CD4-positive, alpha-beta memory T cell (primary cell): ENCODE measurements around the gene ZNF19. TPM values are rescaled to one million over a fixed set of nuclear protein-coding genes. Genes with fewer than 3 reads are reported as not detected.

Experiments used
- CTCF ChIA-PET: fragments of 350-600 bp; sonication (Branson Sonifier 250); formaldehyde crosslinking; loops from one replicate; lab custom pipeline; 2021; ENCODE audit warnings: inconsistent platforms; ENCODE audit not compliant: partially characterized antibody; lab: Charles Lee
- POLR2A ChIA-PET: fragments of 350-600 bp; sonication (Branson Sonifier 250); formaldehyde crosslinking; loops from one replicate; lab custom pipeline; 2021; ENCODE audit not compliant: partially characterized antibody; lab: Charles Lee
- DNase-seq, 5 donors: peaks; one replicate each; pipeline versions ENCODE4 v3.0.0 to v3.0.0-alpha.2; 2020 to 2022; ENCODE audit warnings: mixed read lengths in 1 of 5
- H3K27ac ChIP-seq: one replicate; pipeline ENCODE4 v1.7.0; 2013; ENCODE audit warnings: low read depth, low read length
- H3K27me3 ChIP-seq: 2 replicates; pipeline ENCODE4 v1.7.0; 2013; ENCODE audit warnings: mild to moderate bottlenecking, low read length, moderate library complexity; ENCODE audit not compliant: insufficient read depth
- H3K36me3 ChIP-seq: 2 replicates; pipeline ENCODE4 v1.7.0; 2013; ENCODE audit warnings: mild to moderate bottlenecking, low read length, moderate library complexity; ENCODE audit not compliant: insufficient read depth
- H3K4me1 ChIP-seq: 2 replicates; pipeline ENCODE4 v1.7.0; 2013; ENCODE audit warnings: mild to moderate bottlenecking, low read length, moderate library complexity; ENCODE audit not compliant: insufficient read depth
- H3K4me3 ChIP-seq, 2 donors: one replicate each; pipeline ENCODE4 v1.7.0; 2013; ENCODE audit warnings: low read length in 2 of 2, mild to moderate bottlenecking in 1 of 2
- H3K9me3 ChIP-seq, 2 donors: one replicate each; pipeline ENCODE4 v1.7.0; 2013; ENCODE audit warnings: low read length in 2 of 2, control low read depth in 1 of 2; ENCODE audit not compliant: control insufficient read depth in 1 of 2
- H3K27ac Mint-ChIP-seq, 7 donors: one replicate each; pipeline ENCODE4 v1.8.0; 2020 to 2021; ENCODE audit warnings: mixed read lengths in 7 of 7, mild to moderate bottlenecking in 6 of 7, inconsistent platforms in 3 of 7, moderate library complexity in 3 of 7
- H3K27me3 Mint-ChIP-seq, 2 donors: one replicate each; pipeline ENCODE4 v1.8.0; 2020 to 2021; ENCODE audit warnings: mixed read lengths in 2 of 2
- H3K36me3 Mint-ChIP-seq, 2 donors: one replicate each; pipeline ENCODE4 v1.8.0; 2020 to 2021; ENCODE audit warnings: mixed read lengths in 2 of 2, inconsistent platforms in 1 of 2, mild to moderate bottlenecking in 1 of 2
- H3K4me1 Mint-ChIP-seq, 4 donors: one replicate each; pipeline ENCODE4 v1.8.0; 2020 to 2021; ENCODE audit warnings: mixed read lengths in 4 of 4, mild to moderate bottlenecking in 1 of 4
- H3K4me3 Mint-ChIP-seq, 8 donors: one replicate each; pipeline ENCODE4 v1.8.0; 2020 to 2021; ENCODE audit warnings: mixed read lengths in 8 of 8, mild to moderate bottlenecking in 7 of 8, moderate library complexity in 6 of 8, inconsistent platforms in 3 of 8
- H3K9me3 Mint-ChIP-seq, 8 donors: one replicate each; pipeline ENCODE4 v1.8.0; 2020 to 2021; ENCODE audit warnings: mixed read lengths in 8 of 8, mild to moderate bottlenecking in 5 of 8, inconsistent platforms in 3 of 8, moderate library complexity in 1 of 8
- intact Hi-C: fragments of 100-400 bp; cut with micrococcal nuclease; formaldehyde crosslinking; loops from one replicate; pipeline ENCODE4 v1.15.1; 2023
- polyA plus RNA-seq, 2 donors: library from polyadenylated mRNA; unstranded; fragments of 300-500 nt; fragmentation: Illumina TruSeq; gene quantifications; one replicate each; pipeline ENCODE4 v1.2.3, GENCODE V29; 2021
- total RNA-seq, 2 experiments: library from RNA; stranded (reverse); gene quantifications; one replicate each; pipeline ENCODE4 v1.2.3, GENCODE V29; 2021

ZNF19 gene
- total and polyA plus RNA-seq, 4 experiments from 2014 or later, result 1.00 to 9.3 (median 4.9) TPM

DNA sequence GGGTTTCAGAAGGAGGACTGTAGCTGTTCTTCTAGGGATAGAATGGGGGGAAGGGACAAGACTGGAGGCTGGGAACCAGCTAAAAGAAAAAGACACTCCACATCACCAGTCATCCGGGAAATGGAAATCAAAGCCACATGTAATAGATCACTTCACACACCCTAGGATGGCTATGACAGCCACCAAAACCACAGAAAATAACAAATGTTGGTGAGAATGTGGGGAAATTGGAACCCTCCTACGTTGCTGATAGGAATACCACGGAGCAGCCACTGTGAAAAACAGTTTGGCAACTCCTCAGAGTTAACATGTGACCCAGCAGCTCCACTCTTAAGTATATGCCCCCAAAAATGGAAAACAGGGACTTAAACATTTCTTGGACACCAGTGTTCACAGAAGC is 49.6 kb downstream of the ZNF19 start:
- Mint-ChIP-seq H3K4me3 (no peak overlapping the region), H3K36me3 (no peaks in the 10 kb centered on the region), H3K4me1 (peaks cover 0 to 3% (median 0%) of the 10 kb centered on the region in 4 donors), H3K27me3 (peaks cover 7 to 22% of the 10 kb centered on the region in 2 donors), H3K9me3 (peaks cover 0 to 14% (median 10%) of the 10 kb centered on the region in 8 donors), H3K27ac (no peak overlapping the region)
- H3K36me3 ChIP-seq, result no peaks in the 10 kb centered on the region
- peaks cover 0 to under 1% of the 10 kb centered on the region in 2 donors for H3K9me3 ChIP-seq
- ChIA-PET CTCF (interaction anchor here (1.1 to 1.4 kb wide), 3 partner anchors 20 to 30 kb away, joined by 3 read pairs; no protein-coding TSS in a partner anchor), POLR2A (no interaction called here)
- intact Hi-C loops, result no loop called here
- DNase-seq, result no peak
- H3K4me3 ChIP-seq, result no peak overlapping the region
- H3K4me1 ChIP-seq, result no peaks in the 10 kb centered on the region
- H3K27ac ChIP-seq, result no peak overlapping the region
- no peaks in the 10 kb centered on the region for H3K27me3 ChIP-seq

DNA sequence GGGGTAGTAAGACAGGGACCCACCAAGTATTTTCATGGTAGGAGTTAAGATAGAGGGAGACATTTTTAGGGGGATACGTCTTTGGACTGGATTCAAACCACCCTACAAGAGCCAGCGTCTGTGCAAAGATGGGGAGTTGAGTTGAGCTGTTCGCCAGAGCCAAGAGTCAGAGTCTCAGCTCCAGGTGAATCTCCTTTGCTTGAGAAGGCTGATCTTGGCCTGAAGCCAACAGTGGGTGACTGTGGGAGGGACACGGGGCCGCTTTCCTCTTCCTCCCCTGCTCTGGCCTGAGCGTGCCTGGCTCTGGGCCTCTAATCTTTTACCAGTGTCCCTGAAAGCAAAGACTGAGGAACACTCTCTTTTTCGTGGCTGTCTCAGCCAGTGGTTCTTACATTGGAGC is 52.7 kb downstream of the ZNF19 start:
- no peaks in the 10 kb centered on the region for H3K27me3 ChIP-seq
- DNase-seq, result no peak
- H3K9me3 ChIP-seq, result no peaks in the 10 kb centered on the region
- H3K27me3 Mint-ChIP-seq, result peaks cover 9 to 28% of the 10 kb centered on the region in 2 donors
- H3K9me3 Mint-ChIP-seq, result peaks cover 0 to 2% (median 0%) of the 10 kb centered on the region in 8 donors
- no peaks in the 10 kb centered on the region for H3K4me1 ChIP-seq
- no peak overlapping the region for H3K27ac ChIP-seq
- no peaks in the 10 kb centered on the region for H3K36me3 ChIP-seq
- H3K4me3 ChIP-seq, result no peak overlapping the region
- ChIA-PET CTCF (no interaction called here), POLR2A (no interaction called here)
- no peaks in the 10 kb centered on the region for H3K36me3 Mint-ChIP-seq
- H3K4me1 Mint-ChIP-seq, result peaks cover 0 to 3% (median 0%) of the 10 kb centered on the region in 4 donors
- intact Hi-C loops, result no loop called here
- H3K27ac Mint-ChIP-seq, result peak overlapping the region in 1 of 7 donors; percentile 65
- H3K4me3 Mint-ChIP-seq, result no peak overlapping the region

DNA sequence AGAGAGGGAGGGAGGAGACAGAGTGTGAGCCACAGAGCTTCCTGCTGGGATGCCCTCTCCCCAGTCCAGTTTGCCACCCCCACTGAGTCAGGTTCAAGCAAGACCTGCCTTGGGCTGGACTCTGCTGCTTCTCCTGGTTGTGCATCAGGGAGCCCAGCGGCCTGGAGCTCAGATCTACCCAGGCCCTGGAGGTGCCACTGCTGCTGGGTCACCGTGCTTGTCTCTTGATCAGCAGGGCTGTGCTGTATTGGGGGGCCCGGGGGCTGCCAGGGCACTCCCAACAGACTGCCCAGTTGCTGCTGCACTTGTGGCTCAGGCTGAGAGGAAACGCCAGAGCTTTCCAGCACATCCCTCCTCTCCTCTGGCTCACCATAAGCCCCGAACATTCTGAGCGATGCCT is 56.2 kb downstream of the ZNF19 start:
- intact Hi-C loops, result no loop called here
- Histone ChIP-seq H3K4me1 (no peaks in the 10 kb centered on the region), H3K36me3 (no peaks in the 10 kb centered on the region), H3K27ac (no peak overlapping the region), H3K9me3 (no peaks in the 10 kb centered on the region), H3K4me3 (no peak overlapping the region), H3K27me3 (no peaks in the 10 kb centered on the region)
- H3K36me3 Mint-ChIP-seq, result no peaks in the 10 kb centered on the region
- POLR2A ChIA-PET, result no interaction called here
- peaks cover 0 to 8% (median under 1%) of the 10 kb centered on the region in 8 donors for H3K9me3 Mint-ChIP-seq
- H3K4me1 Mint-ChIP-seq, result no peaks in the 10 kb centered on the region
- DNase-seq, result no peak
- CTCF ChIA-PET, result interaction anchor here (0.9 to 1.2 kb wide), 2 partner anchors 11 to 15 kb away, joined by 3 to 4 read pairs; no protein-coding TSS in a partner anchor
- H3K4me3 Mint-ChIP-seq, result no peak overlapping the region
- peaks cover 9 to 22% of the 10 kb centered on the region in 2 donors for H3K27me3 Mint-ChIP-seq
- no peak overlapping the region for H3K27ac Mint-ChIP-seq

DNA sequence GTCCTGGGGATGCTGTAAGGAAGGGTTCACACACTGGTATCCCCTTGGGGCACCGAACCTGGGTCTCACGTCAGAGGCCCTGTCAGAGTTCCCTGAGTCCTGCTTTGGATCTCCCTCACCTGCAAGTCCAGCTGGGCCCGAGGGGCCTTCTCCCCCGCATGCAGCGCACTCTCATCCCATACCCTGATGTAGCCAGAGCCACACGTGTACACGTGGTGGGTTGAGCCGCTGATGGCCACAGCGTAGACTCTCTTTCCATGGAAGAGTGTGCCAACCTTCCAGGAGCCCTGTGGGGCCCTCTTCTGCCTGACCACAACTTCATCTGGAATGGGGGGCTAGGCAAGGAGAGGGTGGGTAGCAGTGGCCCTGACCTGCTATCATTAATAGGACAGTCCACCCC is 57.1 kb downstream of the ZNF19 start:
- CTCF ChIA-PET, result no interaction called here
- H3K9me3 ChIP-seq, result no peaks in the 10 kb centered on the region
- H3K36me3 ChIP-seq, result no peaks in the 10 kb centered on the region
- Mint-ChIP-seq H3K27ac (no peak overlapping the region), H3K36me3 (no peaks in the 10 kb centered on the region), H3K4me1 (peaks cover 0 to 3% (median 2%) of the 10 kb centered on the region in 4 donors), H3K9me3 (peaks cover 0 to 9% (median under 1%) of the 10 kb centered on the region in 8 donors), H3K27me3 (peaks cover 7 to 21% of the 10 kb centered on the region in 2 donors), H3K4me3 (no peak overlapping the region)
- no peak for DNase-seq
- no peaks in the 10 kb centered on the region for H3K27me3 ChIP-seq
- no peak overlapping the region for H3K27ac ChIP-seq
- intact Hi-C loops, result no loop called here
- H3K4me1 ChIP-seq, result no peaks in the 10 kb centered on the region
- no peak overlapping the region for H3K4me3 ChIP-seq
- POLR2A ChIA-PET, result no interaction called here

DNA sequence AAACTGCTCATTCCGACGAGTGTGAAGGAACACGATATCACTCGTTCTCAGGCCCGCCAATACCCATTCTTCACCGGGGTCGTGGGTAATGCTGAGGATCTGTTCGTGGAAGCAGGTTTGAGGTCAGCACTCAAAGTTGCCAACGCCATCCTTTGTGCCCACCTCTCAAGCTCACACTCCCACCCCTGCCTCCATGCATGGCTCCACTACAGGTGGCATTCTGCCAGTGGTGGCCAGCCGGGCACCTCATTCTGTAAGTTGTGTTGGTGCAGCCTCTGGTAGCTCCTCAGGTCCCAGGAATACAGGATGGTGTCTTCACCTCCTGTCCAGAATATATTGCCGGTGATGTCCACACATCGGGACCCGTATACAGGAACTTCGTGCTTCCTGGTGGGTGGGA is 57.9 kb downstream of the ZNF19 start:
- no peak overlapping the region for H3K27ac Mint-ChIP-seq
- ChIA-PET POLR2A (no interaction called here), CTCF (no interaction called here)
- peaks cover 3 to 8% (median 4%) of the 10 kb centered on the region in 4 donors for H3K4me1 Mint-ChIP-seq
- no peaks in the 10 kb centered on the region for H3K36me3 ChIP-seq
- peaks cover 4% of the 10 kb centered on the region for H3K4me1 ChIP-seq
- DNase-seq, result no peak
- no peaks in the 10 kb centered on the region for H3K36me3 Mint-ChIP-seq
- peaks cover 0 to 9% (median 2%) of the 10 kb centered on the region in 8 donors for H3K9me3 Mint-ChIP-seq
- no peaks in the 10 kb centered on the region for H3K27me3 ChIP-seq
- intact Hi-C loops, result no loop called here
- no peaks in the 10 kb centered on the region for H3K9me3 ChIP-seq
- H3K4me3 ChIP-seq, result no peak overlapping the region
- peaks cover 10 to 24% of the 10 kb centered on the region in 2 donors for H3K27me3 Mint-ChIP-seq
- H3K4me3 Mint-ChIP-seq, result no peak overlapping the region
- no peak overlapping the region for H3K27ac ChIP-seq

DNA sequence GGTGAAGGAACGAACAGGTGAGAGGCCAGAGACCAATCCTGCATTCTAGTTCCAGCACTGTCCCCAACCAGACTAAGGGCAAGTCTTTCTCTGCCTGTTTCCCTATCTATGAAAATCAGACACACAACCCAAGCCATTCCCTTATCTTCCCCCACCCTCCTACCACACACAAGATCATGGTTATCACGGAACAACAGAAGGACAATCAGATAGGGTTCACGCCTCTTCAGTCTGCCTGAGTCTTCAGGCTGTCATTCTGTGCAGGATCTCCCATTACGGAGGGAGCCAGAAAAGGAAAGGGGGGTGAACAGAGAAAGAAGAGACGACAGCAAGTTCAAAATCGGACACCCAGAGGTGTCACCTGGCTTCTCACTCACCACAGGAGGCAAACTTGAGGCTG is 58.4 kb downstream of the ZNF19 start:
- Mint-ChIP-seq H3K4me3 (no peak overlapping the region), H3K9me3 (peaks cover 0 to 9% (median 2%) of the 10 kb centered on the region in 8 donors), H3K4me1 (peaks cover 3 to 8% (median 5%) of the 10 kb centered on the region in 4 donors), H3K27me3 (peaks cover 10 to 24% of the 10 kb centered on the region in 2 donors), H3K36me3 (no peaks in the 10 kb centered on the region), H3K27ac (no peak overlapping the region)
- ChIA-PET POLR2A (interaction anchor here (0.7 kb wide), 1 partner anchor 41 kb away, joined by 3 read pairs; no protein-coding TSS in a partner anchor), CTCF (interaction anchor here (4.1 kb wide), 1 partner anchor 19 kb away, joined by 28 read pairs; no protein-coding TSS in a partner anchor)
- DNase-seq, result no peak
- H3K4me3 ChIP-seq, result no peak overlapping the region
- H3K27me3 ChIP-seq, result no peaks in the 10 kb centered on the region
- peaks cover 4% of the 10 kb centered on the region for H3K4me1 ChIP-seq
- no peaks in the 10 kb centered on the region for H3K9me3 ChIP-seq
- H3K27ac ChIP-seq, result no peak overlapping the region
- intact Hi-C loops, result no loop called here
- no peaks in the 10 kb centered on the region for H3K36me3 ChIP-seq

DNA sequence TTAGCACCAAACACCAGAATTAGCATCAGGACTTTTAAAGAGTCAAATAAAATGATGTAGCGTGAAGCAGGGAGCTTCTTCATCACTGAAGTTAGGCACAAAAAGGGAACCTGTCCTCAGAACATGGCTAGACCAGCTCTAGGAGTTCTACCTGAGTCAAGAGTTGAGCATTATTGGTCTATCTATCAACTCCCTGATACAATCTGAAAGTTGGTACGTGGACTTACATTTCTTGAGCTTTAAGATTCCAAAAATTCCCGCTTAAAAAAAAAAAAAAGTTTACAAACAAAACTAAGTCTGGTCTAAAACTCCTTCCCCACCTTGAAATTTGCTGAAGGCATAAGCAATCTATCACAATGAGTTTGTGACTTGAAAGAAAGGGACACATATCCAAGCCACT is 59.5 kb downstream of the ZNF19 start:
- no peaks in the 10 kb centered on the region for H3K36me3 ChIP-seq
- no peak overlapping the region for H3K27ac ChIP-seq
- POLR2A ChIA-PET, result interaction anchor here (1.3 kb wide), 1 partner anchor 33 kb away, joined by 3 read pairs; the partner anchor contains the start of gene ZNF23
- H3K36me3 Mint-ChIP-seq, result no peaks in the 10 kb centered on the region
- DNase-seq, result no peak
- CTCF ChIA-PET, result interaction anchor here (0.7 to 4.1 kb wide), 4 partner anchors 15 to 181 kb away, joined by 3 to 28 read pairs (median 3); no protein-coding TSS in a partner anchor
- H3K4me1 Mint-ChIP-seq, result peaks cover 3 to 8% (median 5%) of the 10 kb centered on the region in 4 donors
- no peak overlapping the region for H3K27ac Mint-ChIP-seq
- intact Hi-C loops, result no loop called here
- peaks cover 10 to 33% of the 10 kb centered on the region in 2 donors for H3K27me3 Mint-ChIP-seq
- no peak overlapping the region for H3K4me3 Mint-ChIP-seq
- peaks cover 4% of the 10 kb centered on the region for H3K4me1 ChIP-seq
- no peaks in the 10 kb centered on the region for H3K27me3 ChIP-seq
- H3K9me3 Mint-ChIP-seq, result peaks cover 0 to 9% (median 2%) of the 10 kb centered on the region in 8 donors
- no peak overlapping the region for H3K4me3 ChIP-seq
- H3K9me3 ChIP-seq, result no peaks in the 10 kb centered on the region
